HG03103 (cell line): ENCODE data around the gene DSCAML1.
"Not testable (repeated sequence)": the region's sequence is repeated elsewhere in the genome, so short reads cannot be mapped to it uniquely, and the experiment has no call there.

Source experiments
- ATAC-seq: cut with Tn5 transposase; IDR thresholded peaks from one replicate; pipeline ENCODE4 v1.9.1; 2021; ENCODE audit warnings: low read depth; ENCODE audit not compliant: unreplicated experiment

DSCAML1 gene

DNA sequence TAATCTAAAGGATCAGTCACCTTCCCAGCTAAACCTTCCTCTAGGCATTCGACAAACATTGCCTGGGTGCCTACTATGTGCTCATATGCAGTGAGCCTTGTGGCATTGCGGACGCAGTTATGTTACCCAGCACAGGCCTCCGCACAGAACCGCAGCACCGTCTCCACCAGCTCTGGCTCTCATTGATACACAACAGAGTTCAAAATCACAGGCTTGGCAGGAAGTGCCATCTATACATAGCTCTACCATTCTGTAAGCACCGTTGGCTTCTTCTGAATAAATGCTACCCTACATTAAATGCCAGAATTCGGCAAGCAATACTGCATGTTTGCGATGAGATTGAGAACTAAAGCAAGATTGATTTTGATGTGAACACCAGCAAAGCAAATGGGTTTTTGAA is 31.0 kb downstream of the DSCAML1 start:
- ATAC-seq: no peak

DNA sequence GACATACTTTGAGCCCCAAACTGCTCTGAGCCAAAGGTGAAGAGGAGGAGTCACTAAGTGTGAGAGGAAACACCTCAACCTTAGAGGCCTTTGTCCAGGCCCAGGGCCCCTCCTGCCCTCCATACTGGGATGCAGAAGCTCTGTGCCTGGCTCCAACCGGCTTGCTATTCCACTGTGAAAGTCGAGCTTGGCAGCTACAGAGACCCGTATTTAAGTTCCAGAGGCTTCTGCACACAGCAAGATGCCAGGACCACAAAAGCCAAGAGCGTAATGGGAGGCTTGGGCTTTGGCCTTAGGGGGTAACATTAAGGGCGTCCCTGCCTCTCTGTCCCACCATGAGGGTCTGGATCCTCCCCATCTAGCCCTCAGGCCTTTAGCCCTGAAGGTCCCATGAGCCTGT is 31.9 kb downstream of the DSCAML1 start:
- no peak for ATAC-seq

DNA sequence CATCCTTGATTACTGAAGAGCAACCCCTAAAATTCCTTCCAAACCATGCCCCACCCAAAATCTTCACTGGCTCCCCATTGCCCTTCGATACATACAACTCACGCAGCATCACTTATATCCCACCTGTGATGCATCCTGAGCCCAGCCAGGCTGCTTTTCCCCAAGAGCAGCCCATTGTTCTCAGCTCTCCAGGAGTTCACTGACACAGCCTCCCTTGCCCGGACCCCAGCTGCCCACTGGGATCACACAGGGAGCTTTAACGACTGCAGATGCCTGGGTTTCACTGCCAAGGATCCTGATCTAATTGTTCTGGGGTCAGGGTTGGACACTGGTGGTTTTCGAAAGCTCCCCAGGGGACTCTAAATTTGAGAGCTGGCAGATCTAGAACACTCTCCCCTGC is 33.6 kb downstream of the DSCAML1 start:
- ATAC-seq: not testable (repeated sequence)

DNA sequence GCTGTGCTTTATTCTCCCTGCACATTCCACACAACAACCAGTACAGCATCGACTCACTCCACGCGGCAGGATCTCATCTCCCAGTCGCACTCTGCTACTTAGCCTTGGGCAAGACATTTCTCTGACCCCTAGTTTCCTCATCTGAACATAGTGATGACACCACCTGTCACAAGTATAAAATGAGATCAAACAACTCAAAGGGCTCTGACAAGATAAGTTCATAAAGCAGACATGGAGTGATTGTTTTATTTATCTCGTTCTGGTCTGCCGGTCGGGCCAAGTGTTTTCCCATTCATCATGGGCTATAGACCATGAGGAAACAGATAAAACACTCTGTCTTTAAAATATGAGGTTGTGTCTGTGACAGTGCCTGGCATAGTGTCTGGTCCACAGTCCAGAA is 35.0 kb downstream of the DSCAML1 start:
- ATAC-seq: no peak

DNA sequence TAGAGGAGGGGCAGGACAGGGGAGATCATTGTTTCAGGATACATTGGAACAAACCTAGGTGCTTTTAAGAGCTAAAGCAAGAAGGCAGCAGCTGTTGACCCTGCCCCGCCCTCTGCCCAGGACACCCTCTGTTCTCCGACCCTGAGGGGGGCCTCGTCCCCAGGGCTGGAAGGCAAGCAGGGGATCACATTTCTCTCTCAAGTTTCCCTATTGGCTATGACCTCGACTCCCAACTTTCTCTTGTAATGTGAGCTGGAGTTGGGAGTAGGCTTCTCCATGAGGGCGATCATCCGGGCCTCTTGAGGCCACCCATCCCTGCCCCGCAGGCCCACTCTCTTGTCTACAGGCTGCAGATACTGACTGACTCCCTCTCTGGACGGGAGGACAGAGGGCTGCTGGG is 37.7 kb downstream of the DSCAML1 start:
- no peak for ATAC-seq

DNA sequence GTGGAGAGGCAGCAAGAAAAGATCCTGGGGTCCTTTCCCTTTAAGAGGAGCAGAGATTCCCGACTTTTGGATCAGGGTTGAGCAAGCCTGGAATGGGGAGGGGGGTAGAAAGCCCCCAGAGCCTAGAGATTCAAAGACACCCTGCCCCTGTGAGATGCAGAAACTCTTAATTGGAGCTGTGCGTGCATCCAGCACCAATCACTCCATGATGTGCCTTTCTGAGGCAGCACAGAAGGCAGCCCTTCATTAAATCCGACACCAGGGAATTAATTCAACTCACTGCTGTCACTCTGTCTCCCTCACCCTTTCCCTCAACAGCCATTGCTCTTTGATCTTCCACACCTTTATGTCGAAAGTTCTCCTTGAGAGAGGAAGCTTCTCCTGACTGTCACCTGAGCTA is 43.0 kb downstream of the DSCAML1 start:
- no peak for ATAC-seq

DNA sequence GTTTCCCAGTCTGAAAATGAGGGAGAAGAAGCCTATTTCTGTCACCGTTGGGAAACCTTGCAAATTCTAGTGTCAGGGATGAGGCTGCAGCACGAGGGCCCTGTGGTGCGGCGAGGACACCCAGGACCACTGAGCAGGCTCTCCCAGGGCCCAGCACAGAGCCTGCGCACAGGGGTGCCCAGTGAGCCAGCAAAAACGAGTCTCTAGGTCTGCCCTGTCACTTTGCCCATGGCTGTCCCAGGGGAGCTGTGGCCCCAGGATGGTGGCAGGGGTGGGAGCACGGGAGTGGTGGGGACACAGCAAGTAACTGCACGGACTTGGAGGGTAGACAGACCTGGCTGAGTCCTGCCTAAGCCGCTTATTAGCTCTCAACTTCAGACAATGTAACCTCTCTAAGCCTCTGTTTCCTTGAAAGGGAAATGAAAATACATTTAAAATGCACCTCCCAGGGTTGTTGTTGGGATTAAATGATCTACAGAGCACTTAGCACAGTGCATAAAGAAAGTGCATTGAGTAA is 44.2 kb downstream of the DSCAML1 start:
- no peak for ATAC-seq

DNA sequence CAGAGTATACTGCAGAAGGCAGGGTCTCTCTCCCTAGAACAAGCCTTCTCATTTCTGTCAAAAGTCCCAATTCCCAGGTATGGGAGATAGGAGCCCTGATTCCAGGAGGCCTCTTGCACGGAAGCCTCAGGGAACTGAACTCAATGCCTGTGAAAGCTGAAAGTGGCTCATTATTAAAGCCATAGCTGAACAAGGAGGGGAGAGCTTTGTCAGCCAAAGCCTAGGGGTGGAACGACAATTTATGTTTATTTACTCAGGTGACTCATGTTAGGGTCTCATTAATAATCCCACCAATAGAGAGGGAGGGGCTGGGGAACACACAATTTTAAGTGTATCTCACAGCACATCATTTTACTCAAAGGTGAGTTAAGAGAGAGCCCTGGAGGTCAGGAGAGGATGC is 44.9 kb downstream of the DSCAML1 start:
- ATAC-seq: no peak

DNA sequence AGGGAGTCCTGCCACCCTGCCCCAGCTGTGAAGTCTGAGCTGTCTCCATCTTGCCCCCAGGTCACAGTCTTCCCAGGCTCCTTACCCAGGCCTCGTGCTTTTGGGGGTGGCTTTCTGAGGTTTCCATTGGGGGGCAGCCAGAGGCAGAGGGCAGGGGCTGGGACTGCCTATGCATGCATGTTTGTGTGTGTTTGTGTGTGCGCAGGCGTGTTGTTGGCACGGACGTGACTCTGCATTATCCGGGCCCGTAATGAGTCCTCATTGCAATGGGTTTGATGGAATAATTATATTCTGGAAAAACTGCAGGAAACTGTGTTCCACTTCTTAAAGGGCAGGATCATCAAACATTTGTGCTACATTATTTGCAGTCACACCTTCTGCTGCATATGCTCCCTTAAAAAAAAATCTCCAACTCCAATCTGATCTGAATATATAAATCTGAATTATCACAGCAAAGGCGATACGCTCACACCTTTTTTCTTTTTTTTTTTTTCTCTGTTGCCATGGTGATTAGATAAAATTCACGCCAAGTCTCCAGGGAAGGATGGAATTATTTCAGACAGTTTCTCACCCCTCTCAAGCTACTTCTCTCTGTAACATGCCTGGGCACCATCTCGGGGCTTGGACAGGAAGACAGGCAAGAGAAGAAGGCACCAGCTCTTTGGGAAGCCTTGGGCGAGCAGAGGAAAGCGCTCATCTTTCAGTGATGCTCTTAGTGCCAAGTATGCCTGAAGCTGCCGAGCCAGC is 45.9 kb downstream of the DSCAML1 start:
- ATAC-seq: no peak

DNA sequence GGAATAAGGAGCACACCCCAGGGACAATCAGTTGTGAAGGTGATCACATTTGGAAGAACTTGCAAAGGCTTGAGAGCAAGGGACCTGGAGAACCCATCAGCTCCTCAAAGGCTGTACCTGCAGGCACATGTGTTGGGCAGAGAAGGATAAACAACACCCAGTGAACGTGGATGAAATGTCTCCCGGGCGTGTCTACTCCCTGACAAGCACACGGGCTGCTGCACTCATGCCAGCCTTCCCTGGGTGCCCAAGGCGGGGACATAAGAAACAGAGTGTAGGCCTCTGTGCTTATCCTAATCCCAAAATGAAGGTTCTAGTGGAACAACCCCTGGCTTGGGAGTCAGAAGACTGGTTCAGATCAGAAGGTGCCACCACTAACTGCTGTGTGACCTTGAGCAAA is 46.7 kb downstream of the DSCAML1 start:
- no peak for ATAC-seq

DNA sequence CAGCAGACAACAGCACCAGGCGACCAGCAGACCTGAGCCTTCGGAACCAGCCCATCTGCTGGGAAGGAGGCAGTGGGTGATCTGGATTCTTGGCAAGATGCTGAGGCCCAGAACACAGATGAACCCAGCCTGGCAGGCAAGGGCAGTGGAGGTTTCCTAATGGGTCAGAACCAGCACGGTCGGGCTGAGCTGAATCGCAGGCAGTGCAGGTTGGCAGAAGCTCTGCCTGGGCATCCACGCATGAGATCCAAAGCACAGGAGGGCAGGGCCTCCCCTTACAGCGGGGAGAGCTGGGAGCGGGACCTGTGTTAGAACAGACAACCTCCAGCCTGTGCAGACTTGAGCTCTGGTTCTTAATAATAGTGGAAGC is 47.5 kb downstream of the DSCAML1 start:
- ATAC-seq: no peak

DNA sequence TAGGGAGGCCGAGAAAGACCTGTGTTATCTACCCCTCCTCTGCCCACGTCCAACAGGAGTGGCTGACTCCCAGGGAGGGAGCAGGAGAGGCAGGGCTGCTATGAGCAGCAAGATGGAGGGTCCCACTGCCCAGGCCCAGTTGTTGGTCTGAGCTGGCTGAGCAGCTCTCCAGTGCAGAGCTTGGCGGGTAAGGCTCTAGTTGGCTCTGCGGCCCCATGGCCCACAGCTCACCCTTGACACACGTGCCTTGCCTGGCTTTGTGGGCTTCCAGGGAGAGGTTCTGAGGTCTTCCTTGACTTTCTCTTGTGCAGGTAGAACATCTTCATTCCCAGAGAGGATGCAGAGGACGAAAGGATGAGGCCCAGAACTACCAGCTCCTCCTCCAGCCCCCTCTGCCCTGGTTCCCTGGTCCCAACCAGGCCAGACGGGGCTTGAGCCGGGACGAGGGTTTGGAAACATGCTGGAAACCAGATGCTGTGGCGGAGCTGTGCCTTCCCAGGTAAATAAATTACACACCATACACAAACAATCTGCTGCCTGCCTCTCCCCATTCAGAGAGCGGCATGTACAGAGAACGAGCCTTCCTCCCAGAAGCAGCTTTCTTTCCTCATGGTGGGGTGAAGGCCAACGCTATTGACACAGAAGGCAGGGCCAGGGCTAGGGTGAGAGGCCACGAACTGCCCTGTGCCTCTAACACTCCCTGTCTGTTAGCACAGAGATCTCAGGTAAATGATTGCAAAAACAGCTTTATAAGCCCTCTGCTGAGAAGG is 48.1 kb downstream of the DSCAML1 start:
- ATAC-seq: no peak

DNA sequence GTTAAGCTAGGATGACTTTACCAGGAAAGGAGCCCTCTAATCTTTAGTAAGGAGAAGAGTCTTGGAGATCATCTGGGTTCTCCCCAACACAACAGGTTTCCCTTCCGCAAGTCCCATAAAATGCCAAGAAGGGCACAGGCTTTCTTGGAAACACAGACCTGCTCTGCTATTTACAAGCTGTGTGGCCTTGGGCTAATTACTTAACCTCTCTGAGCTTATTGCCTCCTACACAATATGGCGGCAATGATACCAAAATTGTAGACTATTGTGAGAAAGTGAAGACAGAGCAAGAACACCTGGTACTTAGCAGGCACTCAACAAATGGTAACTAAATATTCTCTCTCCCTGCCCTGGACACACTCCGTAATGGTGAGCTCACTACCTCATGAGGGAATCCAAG is 49.1 kb downstream of the DSCAML1 start:
- no peak for ATAC-seq

DNA sequence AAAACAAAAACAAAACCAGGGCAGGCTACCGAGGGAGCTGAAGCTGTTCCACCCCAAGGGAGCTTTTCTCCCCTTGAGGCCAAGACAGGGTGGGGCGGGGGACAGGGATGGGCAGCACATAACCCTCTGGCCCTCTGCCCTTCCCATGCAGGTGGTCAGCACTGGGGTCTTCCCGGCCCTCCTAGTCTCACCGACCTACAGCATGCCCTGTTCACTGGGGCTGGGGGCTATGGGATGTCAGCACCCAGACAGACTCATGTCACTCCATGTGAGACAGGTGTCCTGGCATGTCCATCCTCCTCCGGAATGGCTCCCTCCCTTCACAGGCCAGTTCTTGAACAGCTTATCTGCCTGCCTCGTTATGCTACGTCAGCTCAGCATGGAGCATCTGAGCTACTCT is 51.7 kb downstream of the DSCAML1 start:
- ATAC-seq: no peak

DNA sequence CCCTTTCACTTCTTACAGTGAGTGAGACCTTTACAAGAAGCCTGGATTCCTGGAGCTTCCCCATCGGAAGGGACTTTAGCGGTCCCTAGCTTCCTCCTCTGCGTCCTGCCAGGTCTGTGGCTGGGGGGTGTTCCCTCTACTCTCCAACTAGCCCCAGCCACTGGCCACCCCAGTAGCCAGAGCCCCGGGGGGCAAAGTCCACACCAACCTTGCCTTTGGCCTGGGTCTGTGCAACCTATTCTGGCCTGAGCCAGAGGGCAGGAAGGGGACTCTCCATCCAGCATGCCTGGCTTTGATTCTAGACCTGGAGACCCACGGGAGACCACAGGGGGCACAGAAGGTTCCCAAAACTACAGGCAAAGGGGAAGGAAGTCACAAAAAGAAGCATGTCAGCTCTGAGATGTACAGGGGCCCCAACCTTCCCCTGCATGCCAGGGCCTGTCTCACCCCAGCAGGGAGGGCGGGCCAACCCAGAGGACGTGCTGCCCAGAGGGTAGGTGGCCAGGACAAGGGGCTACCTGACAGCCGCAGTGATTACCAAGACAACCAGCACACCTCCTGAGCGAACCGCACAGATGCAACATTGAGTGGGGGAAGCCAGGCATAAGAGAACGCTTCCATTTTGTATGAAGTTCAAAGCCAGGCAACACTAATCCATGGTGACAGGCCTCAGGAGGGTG is 52.4 kb downstream of the DSCAML1 start:
- ATAC-seq: no peak

DNA sequence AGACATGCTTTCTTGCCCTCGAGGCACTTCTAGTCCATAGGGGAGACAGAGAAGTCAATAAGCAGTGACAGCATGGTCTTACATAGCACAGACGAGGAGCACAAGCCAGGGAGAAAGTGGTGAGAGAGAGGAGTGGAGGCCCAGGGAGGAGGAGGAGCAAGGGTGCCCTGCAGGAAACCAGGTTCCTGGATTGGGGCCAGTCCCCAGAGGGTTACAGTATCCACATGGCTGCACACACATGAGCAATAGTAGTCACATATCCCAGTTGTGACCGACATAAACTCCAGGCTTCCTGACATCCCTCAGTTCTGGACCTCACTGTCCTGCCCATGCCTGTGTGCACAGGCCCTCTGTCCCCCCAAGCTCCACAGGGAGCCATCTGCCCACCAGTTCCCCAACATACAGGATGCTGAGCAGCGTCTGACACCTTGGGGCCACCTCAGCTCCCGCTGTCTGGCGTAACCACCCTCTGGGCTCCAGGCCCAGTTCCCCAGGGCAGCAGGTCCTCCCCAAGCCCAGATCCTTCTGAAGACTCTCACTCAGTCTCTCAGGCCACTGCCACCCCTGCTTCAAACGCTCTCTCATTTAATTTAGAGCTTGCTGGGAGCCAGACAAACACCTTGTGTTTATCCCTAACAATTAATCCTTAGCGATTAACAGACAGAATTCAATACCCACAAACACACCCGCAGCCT is 53.7 kb downstream of the DSCAML1 start:
- no peak for ATAC-seq

DNA sequence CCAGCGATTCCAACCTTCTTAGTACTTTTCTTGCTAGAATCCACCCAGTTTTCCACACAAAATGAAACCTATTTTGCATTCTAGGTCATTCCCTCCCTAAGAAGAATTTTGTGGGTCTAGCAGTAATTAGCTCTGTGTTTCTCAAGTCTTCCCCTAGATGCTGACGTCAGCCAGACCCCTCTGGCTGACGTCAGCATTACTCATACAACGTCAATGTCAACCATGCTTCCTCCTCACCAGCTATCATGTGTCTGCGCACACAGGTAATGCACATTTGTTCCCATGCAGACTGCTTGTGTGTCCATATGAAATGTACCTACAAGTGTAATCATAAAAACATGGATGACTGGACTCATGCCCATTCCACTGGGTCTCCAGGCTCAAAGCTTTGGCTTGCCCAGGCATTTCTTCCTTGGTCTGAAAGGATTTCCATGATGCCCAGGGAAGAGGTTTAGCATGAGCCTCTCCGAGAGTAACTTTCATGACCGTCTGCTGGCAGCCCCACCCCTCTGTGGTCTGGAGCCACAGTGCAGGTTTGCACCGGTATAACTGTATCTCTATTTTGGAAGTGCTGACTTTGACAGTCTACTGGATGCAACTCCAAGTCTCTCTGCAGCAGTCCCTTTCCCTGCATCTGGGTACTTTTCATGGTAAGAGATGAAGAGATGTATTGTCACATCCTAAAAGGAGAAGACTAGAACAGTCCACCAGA is 58.6 kb downstream of the DSCAML1 start:
- no peak for ATAC-seq

DNA sequence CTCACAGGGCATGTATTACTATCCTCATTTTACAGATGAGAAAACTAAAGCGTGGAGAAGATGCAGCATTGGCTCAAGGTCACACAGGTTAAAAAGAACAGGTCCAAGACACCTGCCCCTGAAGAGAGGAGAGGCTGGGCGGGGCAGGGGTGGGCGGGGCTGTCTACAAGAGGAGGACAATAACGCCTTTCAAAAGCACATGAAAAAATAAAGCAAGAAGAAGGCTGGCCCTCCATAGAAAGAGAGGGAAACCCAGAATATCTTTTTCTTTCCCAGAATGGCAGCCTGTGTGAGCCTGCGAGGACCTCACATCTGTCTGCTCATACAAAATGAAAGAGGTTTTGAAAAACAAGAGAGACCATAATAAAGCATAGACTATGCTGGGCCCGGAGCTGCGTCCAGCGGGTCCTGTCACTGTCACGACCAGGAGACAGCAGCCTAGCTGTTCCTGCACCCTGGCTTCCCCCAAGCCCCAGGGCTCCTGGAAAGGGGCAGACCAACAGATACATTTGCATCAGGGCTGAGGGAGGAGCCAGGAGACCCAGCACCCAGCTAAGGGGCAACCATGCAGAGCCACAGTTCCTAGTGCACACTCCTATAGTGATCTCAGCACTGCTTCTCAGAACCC is 61.6 kb downstream of the DSCAML1 start:
- no peak for ATAC-seq

DNA sequence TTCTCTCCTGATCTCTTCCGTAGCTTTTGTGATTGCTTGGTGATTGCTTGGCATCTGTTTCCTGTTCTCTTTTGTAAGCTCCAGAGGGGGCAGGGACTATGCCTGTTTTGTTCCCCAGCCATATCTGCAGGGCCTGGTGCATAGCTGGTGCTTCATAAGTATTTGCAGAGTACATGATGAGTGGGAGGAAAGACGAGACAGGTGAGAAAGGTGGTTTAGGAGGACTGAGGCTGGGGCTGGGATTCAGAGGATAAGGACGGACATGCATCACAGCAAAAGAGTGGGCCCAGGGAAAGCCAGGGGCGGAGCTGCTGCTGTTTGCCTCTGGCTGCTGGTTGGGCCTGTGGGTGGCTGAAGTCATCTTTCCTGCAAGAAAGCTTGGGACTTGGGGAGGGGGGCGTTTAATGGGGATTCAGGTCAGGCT is 62.4 kb downstream of the DSCAML1 start:
- ATAC-seq: no peak

DNA sequence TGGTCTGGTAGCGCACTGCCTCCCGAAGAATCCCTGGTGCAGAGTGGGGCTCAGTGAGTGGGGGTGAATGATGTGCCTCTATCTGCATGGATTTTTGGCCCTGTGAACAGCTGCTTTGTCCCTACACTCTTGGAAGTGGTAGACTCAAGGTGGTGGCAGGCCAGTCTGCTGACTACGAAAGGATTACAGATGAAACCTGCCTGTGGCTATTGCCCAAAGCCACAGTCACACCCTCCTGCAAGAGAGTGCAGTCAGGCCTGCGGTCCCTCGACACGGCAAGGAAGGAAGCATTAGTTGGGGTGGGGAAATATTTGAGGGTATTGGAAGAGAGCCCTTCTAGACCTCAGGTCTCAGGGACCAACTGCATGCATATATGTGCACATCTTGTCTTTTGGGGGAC is 63.7 kb downstream of the DSCAML1 start:
- ATAC-seq: no peak
